GM10847 (cell line): ENCODE results near the gene LEO1.

Experiments used
- POLR2A ChIP-seq: IDR thresholded peaks from 2 replicates; pipeline ENCODE4 v1.6.1; 2011; ENCODE audit not compliant: insufficient read length; ENCODE audit errors: extremely low read depth

Gene LEO1

GRCh38 chr15:52008698-52009434 lies 37.3 kb upstream of the LEO1 start:
- TF ChIP-seq POLR2A, result no peak

- TF ChIP-seq POLR2A, result no peak
These were observed 36.8 kb upstream of the LEO1 start for GRCh38 chr15:52008359-52008697.

- no peak for TF ChIP-seq POLR2A
These were observed 35.2 kb upstream of the LEO1 start for GRCh38 chr15:52006702-52007340.

- no peak for TF ChIP-seq POLR2A
These were observed 34.4 kb upstream of the LEO1 start for GRCh38 chr15:52005748-52006701.

GRCh38 chr15:52004806-52005205 lies 33.2 kb upstream of the LEO1 start:
- no peak for TF ChIP-seq POLR2A

- TF ChIP-seq POLR2A, result no peak
These were observed 32.1 kb upstream of the LEO1 start for GRCh38 chr15:52003710-52004109.

GRCh38 chr15:52002351-52002750 lies 30.8 kb upstream of the LEO1 start:
- no peak for TF ChIP-seq POLR2A

GRCh38 chr15:51992953-51993352 lies 21.4 kb upstream of the LEO1 start:
- no peak for TF ChIP-seq POLR2A

- TF ChIP-seq POLR2A, result no peak
These were observed 19.6 kb upstream of the LEO1 start for GRCh38 chr15:51991141-51991540.

- no peak for TF ChIP-seq POLR2A
These were observed 11.2 kb upstream of the LEO1 start for GRCh38 chr15:51982770-51983103.

- no peak for TF ChIP-seq POLR2A
These were observed 10.6 kb upstream of the LEO1 start for GRCh38 chr15:51982013-51982769.

- no peak for TF ChIP-seq POLR2A
These were observed 2.2 kb upstream of the LEO1 start for GRCh38 chr15:51973775-51974174.

- no peak for TF ChIP-seq POLR2A
These were observed 1.6 kb upstream of the LEO1 start for GRCh38 chr15:51973220-51973619.

- TF ChIP-seq POLR2A, result no peak
These were observed 575 bp downstream of the LEO1 start for GRCh38 chr15:51971032-51971374.

- TF ChIP-seq POLR2A, result no peak
These were observed 1.3 kb downstream of the LEO1 start for GRCh38 chr15:51970132-51970817.
